ENCODE data around the gene SNRPB2. TPM values are rescaled to one million over a fixed set of nuclear protein-coding genes. Genes with fewer than 3 reads are reported as not detected.

SNRPB2 gene
- total and polyA plus RNA-seq, 2 experiments from 2014 or later = 69.8 to 101 TPM

GRCh38 chr20:16692009-16692408, 37.8 kb upstream of the SNRPB2 start:
- 0 to 2% methylated on average over 2 of the region's 2 CpGs for WGBS, 2 experiments (ENCODE audit: low coverage in 1 of 2, low lambda C conversion rate in 2 of 2, missing lambda C conversion rate in 2 of 2)
- H3K9me3 ChIP-seq (ENCODE audit: low read depth) = no peaks in the 10 kb centered on the region
- no peaks in the 10 kb centered on the region for H3K79me2 ChIP-seq (ENCODE audit: insufficient read depth)
- no peak for TF ChIP-seq EZH2phosphoT487 (IDR thresholded peaks at IDR 0.05; ENCODE audit: insufficient read depth, low read depth)
- TF ChIP-seq EZH2 (IDR thresholded peaks at IDR 0.05; ENCODE audit: insufficient read depth, poor library complexity, severe bottlenecking) = no peak
- H3K9me2 ChIP-seq (ENCODE audit: insufficient read depth) = no peaks in the 10 kb centered on the region
- no peaks in the 10 kb centered on the region for H3F3A ChIP-seq (ENCODE audit: insufficient read depth)
- 0 out of 2 replicates have a peak, but pooled peaks cover 2% of the 10 kb centered on the region for H3K27me3 ChIP-seq (replicated peaks; ENCODE audit: insufficient read depth)
- no peaks in the 10 kb centered on the region for H4K20me1 ChIP-seq (ENCODE audit: insufficient read depth)
- no peak overlapping the region for H3K27ac ChIP-seq
- no peak overlapping the region for H3K4me3 ChIP-seq
- H3K4me2 ChIP-seq (ENCODE audit: unreplicated experiment) = no peak overlapping the region
- H3K4me1 ChIP-seq (ENCODE audit: insufficient read depth) = no peaks in the 10 kb centered on the region
- H3K9ac ChIP-seq = no peak overlapping the region
- in situ Hi-C loops (cut with MboI) = no loop called here
- no peak overlapping the region for H2AFZ ChIP-seq
- no peak for DNase-seq
- H3K36me3 ChIP-seq (ENCODE audit: low read depth) = no peaks in the 10 kb centered on the region

GRCh38 chr20:16692442-16692841, 37.4 kb upstream of the SNRPB2 start:
- Histone ChIP-seq H4K20me1 (ENCODE audit: insufficient read depth) (no peaks in the 10 kb centered on the region), H2AFZ (no peak overlapping the region), H3K27ac (no peak overlapping the region), H3K79me2 (ENCODE audit: insufficient read depth) (no peaks in the 10 kb centered on the region), H3K9me2 (ENCODE audit: insufficient read depth) (no peaks in the 10 kb centered on the region), H3F3A (ENCODE audit: insufficient read depth) (no peaks in the 10 kb centered on the region), H3K9ac (no peak overlapping the region), H3K4me3 (no peak overlapping the region), H3K9me3 (ENCODE audit: low read depth) (no peaks in the 10 kb centered on the region), H3K4me1 (ENCODE audit: insufficient read depth) (no peaks in the 10 kb centered on the region), H3K27me3 (replicated peaks; ENCODE audit: insufficient read depth) (no peaks in the 10 kb centered on the region), H3K36me3 (ENCODE audit: low read depth) (no peaks in the 10 kb centered on the region), H3K4me2 (ENCODE audit: unreplicated experiment) (no peak overlapping the region)
- DNase-seq = peak; percentile 32
- TF ChIP-seq EZH2phosphoT487 (IDR thresholded peaks at IDR 0.05; ENCODE audit: insufficient read depth, low read depth) = no peak
- no peak for TF ChIP-seq EZH2 (IDR thresholded peaks at IDR 0.05; ENCODE audit: insufficient read depth, poor library complexity, severe bottlenecking)
- in situ Hi-C loops (cut with MboI) = no loop called here

- no peak for DNase-seq
These were observed 36.5 kb upstream of the SNRPB2 start for GRCh38 chr20:16693278-16693677.

GRCh38 chr20:16694161-16694560, 35.7 kb upstream of the SNRPB2 start:
- H3K9me2 ChIP-seq (ENCODE audit: insufficient read depth) = no peaks in the 10 kb centered on the region
- WGBS, 2 experiments (ENCODE audit: low coverage in 1 of 2, low lambda C conversion rate in 2 of 2, missing lambda C conversion rate in 2 of 2) = 0 to 6% methylated on average over 3 of the region's 3 CpGs
- H3K36me3 ChIP-seq (ENCODE audit: low read depth) = no peaks in the 10 kb centered on the region
- no peak overlapping the region for H2AFZ ChIP-seq
- no peaks in the 10 kb centered on the region for H3F3A ChIP-seq (ENCODE audit: insufficient read depth)
- TF ChIP-seq EZH2 (IDR thresholded peaks at IDR 0.05; ENCODE audit: insufficient read depth, poor library complexity, severe bottlenecking) (no peak), EZH2phosphoT487 (IDR thresholded peaks at IDR 0.05; ENCODE audit: insufficient read depth, low read depth) (no peak)
- H3K4me2 ChIP-seq (ENCODE audit: unreplicated experiment) = no peak overlapping the region
- H3K9ac ChIP-seq = no peak overlapping the region
- no peaks in the 10 kb centered on the region for H4K20me1 ChIP-seq (ENCODE audit: insufficient read depth)
- in situ Hi-C loops (cut with MboI) = no loop called here
- H3K9me3 ChIP-seq (ENCODE audit: low read depth) = no peaks in the 10 kb centered on the region
- H3K27me3 ChIP-seq (replicated peaks; ENCODE audit: insufficient read depth) = no peaks in the 10 kb centered on the region
- no peaks in the 10 kb centered on the region for H3K79me2 ChIP-seq (ENCODE audit: insufficient read depth)
- H3K4me1 ChIP-seq (ENCODE audit: insufficient read depth) = no peaks in the 10 kb centered on the region
- DNase-seq = no peak
- H3K27ac ChIP-seq = no peak overlapping the region
- no peak overlapping the region for H3K4me3 ChIP-seq

More at GRCh38 chr20:16693278-16693677, 36.5 kb upstream of the SNRPB2 start:
- Histone ChIP-seq H3K9me2 (ENCODE audit: insufficient read depth) (no peaks in the 10 kb centered on the region), H3K27me3 (replicated peaks; ENCODE audit: insufficient read depth) (no peaks in the 10 kb centered on the region), H3K36me3 (ENCODE audit: low read depth) (no peaks in the 10 kb centered on the region), H2AFZ (no peak overlapping the region), H3K4me2 (ENCODE audit: unreplicated experiment) (no peak overlapping the region), H3K27ac (no peak overlapping the region), H3K4me1 (ENCODE audit: insufficient read depth) (no peaks in the 10 kb centered on the region), H3K9ac (no peak overlapping the region), H3K4me3 (no peak overlapping the region), H4K20me1 (ENCODE audit: insufficient read depth) (no peaks in the 10 kb centered on the region), H3K79me2 (ENCODE audit: insufficient read depth) (no peaks in the 10 kb centered on the region), H3K9me3 (ENCODE audit: low read depth) (no peaks in the 10 kb centered on the region), H3F3A (ENCODE audit: insufficient read depth) (no peaks in the 10 kb centered on the region)
- TF ChIP-seq EZH2phosphoT487 (IDR thresholded peaks at IDR 0.05; ENCODE audit: insufficient read depth, low read depth) = no peak
- no peak for TF ChIP-seq EZH2 (IDR thresholded peaks at IDR 0.05; ENCODE audit: insufficient read depth, poor library complexity, severe bottlenecking)
- WGBS, 2 experiments (ENCODE audit: low coverage in 1 of 2, low lambda C conversion rate in 2 of 2, missing lambda C conversion rate in 2 of 2) = 0 to 8% methylated on average over 1 of the region's 1 CpG
- in situ Hi-C loops (cut with MboI) = no loop called here

GRCh38 chr20:16695628-16696027, 34.2 kb upstream of the SNRPB2 start:
- Histone ChIP-seq H3K36me3 (ENCODE audit: low read depth) (no peaks in the 10 kb centered on the region), H3K27me3 (replicated peaks; ENCODE audit: insufficient read depth) (no peaks in the 10 kb centered on the region), H2AFZ (no peak overlapping the region), H3K9ac (no peak overlapping the region), H4K20me1 (ENCODE audit: insufficient read depth) (no peaks in the 10 kb centered on the region), H3K4me2 (ENCODE audit: unreplicated experiment) (no peak overlapping the region), H3K9me3 (ENCODE audit: low read depth) (no peaks in the 10 kb centered on the region), H3K79me2 (ENCODE audit: insufficient read depth) (no peaks in the 10 kb centered on the region), H3K9me2 (ENCODE audit: insufficient read depth) (no peaks in the 10 kb centered on the region), H3K4me3 (no peak overlapping the region), H3K4me1 (ENCODE audit: insufficient read depth) (no peaks in the 10 kb centered on the region), H3K27ac (no peak overlapping the region), H3F3A (ENCODE audit: insufficient read depth) (no peaks in the 10 kb centered on the region)
- TF ChIP-seq EZH2 (IDR thresholded peaks at IDR 0.05; ENCODE audit: insufficient read depth, poor library complexity, severe bottlenecking) (no peak), EZH2phosphoT487 (IDR thresholded peaks at IDR 0.05; ENCODE audit: insufficient read depth, low read depth) (no peak)
- 20 to 28% methylated on average over 3 of the region's 3 CpGs for whole genome bisulfite sequencing, 2 experiments (ENCODE audit: low coverage in 1 of 2, low lambda C conversion rate in 2 of 2, missing lambda C conversion rate in 2 of 2)
- in situ Hi-C loops (cut with MboI) = no loop called here
- no peak for DNase-seq
